Inflammatory macrophage (primary cell): ENCODE data around the gene FAM13A.
"Not testable (repeated sequence)": the region's sequence is repeated elsewhere in the genome, so short reads cannot be mapped to it uniquely, and the experiment has no call there.

Experiments used
- DNase-seq, 2 donors: peaks; one replicate each; pipeline ENCODE4 v3.0.0-alpha.2; 2020 to 2022
- total RNA-seq, 18 experiments: gene quantifications; one replicate each; lab custom pipeline; 2026; ENCODE audit warnings: mixed read lengths in 6 of 18, inconsistent platforms in 2 of 18; lab: John Stamatoyannopoulos, UW

FAM13A gene
- total RNA-seq: 0.64 to 40.4 (median 21.3) reads per million in 18 experiments

GRCh38 chr4:89056953-89057398 is at the start of gene FAM13A:
FAM13A (minus strand) TSS chr4:89057185; CDS start chr4:89056964, 221 bp downstream.
- DNase-seq: peak; percentile 21 to 45

- DNase-seq: no peak
These were observed 48.7 kb upstream of the FAM13A start for GRCh38 chr4:89105726-89106125.

GRCh38 chr4:89101256-89102161 is 44.5 kb upstream of the FAM13A start:
- peak in 1 of 2 donors; percentile 24 for DNase-seq

GRCh38 chr4:89100853-89101252 is 43.9 kb upstream of the FAM13A start:
- no peak for DNase-seq

- DNase-seq: no peak
These were observed 42.5 kb upstream of the FAM13A start for GRCh38 chr4:89099471-89099870.

- DNase-seq: peak in 1 of 2 donors; percentile 24
These were observed 42.0 kb upstream of the FAM13A start for GRCh38 chr4:89099034-89099433.

GRCh38 chr4:89078300-89078699 is 21.3 kb upstream of the FAM13A start:
- DNase-seq: no peak

- peak in 1 of 2 donors; percentile 3 for DNase-seq
These were observed 20.8 kb upstream of the FAM13A start for GRCh38 chr4:89077761-89078160.

GRCh38 chr4:89072921-89073320 is 15.9 kb upstream of the FAM13A start:
- DNase-seq: no peak

GRCh38 chr4:89071311-89071710 is 14.3 kb upstream of the FAM13A start:
- no peak for DNase-seq

- no peak for DNase-seq
These were observed 13.1 kb upstream of the FAM13A start for GRCh38 chr4:89070041-89070440.

- no peak for DNase-seq
These were observed 12.5 kb upstream of the FAM13A start for GRCh38 chr4:89069481-89069880.

- no peak for DNase-seq
These were observed 10.4 kb upstream of the FAM13A start for GRCh38 chr4:89067417-89067816.

GRCh38 chr4:89064848-89065247 is 7.9 kb upstream of the FAM13A start:
- DNase-seq: no peak

- not testable (repeated sequence) for DNase-seq
These were observed 859 bp upstream of the FAM13A start for GRCh38 chr4:89057844-89058243.

- no peak for DNase-seq
These were observed 563 bp downstream of the FAM13A start for GRCh38 chr4:89056292-89056952.

- DNase-seq: no peak
These were observed 1.6 kb downstream of the FAM13A start for GRCh38 chr4:89055157-89056080.

GRCh38 chr4:89054627-89055026 is 2.4 kb downstream of the FAM13A start:
- no peak for DNase-seq

GRCh38 chr4:89049853-89050252 is 7.1 kb downstream of the FAM13A start:
- no peak for DNase-seq

GRCh38 chr4:89048906-89049601 is 7.9 kb downstream of the FAM13A start:
- no peak for DNase-seq

- no peak for DNase-seq
These were observed 12.7 kb downstream of the FAM13A start for GRCh38 chr4:89044147-89044900.
